ENCODE data around the gene GPR132. TPM values are rescaled to one million over a fixed set of nuclear protein-coding genes. Genes with fewer than 3 reads are reported as not detected.
"Not testable (repeated sequence)": the region's sequence is repeated elsewhere in the genome, so short reads cannot be mapped to it uniquely, and the experiment has no call there.

GPR132 gene, protein sequence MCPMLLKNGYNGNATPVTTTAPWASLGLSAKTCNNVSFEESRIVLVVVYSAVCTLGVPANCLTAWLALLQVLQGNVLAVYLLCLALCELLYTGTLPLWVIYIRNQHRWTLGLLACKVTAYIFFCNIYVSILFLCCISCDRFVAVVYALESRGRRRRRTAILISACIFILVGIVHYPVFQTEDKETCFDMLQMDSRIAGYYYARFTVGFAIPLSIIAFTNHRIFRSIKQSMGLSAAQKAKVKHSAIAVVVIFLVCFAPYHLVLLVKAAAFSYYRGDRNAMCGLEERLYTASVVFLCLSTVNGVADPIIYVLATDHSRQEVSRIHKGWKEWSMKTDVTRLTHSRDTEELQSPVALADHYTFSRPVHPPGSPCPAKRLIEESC
- total RNA-seq (2014; rRNA removed; shearing (Covaris generic)), result 0.21 and 0.40 TPM in 2 replicates
- polyA plus RNA-seq (2015; cell fraction: cytosol; rRNA removed), result 0.28 and 0.37 TPM in 2 replicates
- polyA plus RNA-seq (2015; cell fraction: nucleus; rRNA removed), result 0.14 and 0.23 TPM in 2 replicates

DNA sequence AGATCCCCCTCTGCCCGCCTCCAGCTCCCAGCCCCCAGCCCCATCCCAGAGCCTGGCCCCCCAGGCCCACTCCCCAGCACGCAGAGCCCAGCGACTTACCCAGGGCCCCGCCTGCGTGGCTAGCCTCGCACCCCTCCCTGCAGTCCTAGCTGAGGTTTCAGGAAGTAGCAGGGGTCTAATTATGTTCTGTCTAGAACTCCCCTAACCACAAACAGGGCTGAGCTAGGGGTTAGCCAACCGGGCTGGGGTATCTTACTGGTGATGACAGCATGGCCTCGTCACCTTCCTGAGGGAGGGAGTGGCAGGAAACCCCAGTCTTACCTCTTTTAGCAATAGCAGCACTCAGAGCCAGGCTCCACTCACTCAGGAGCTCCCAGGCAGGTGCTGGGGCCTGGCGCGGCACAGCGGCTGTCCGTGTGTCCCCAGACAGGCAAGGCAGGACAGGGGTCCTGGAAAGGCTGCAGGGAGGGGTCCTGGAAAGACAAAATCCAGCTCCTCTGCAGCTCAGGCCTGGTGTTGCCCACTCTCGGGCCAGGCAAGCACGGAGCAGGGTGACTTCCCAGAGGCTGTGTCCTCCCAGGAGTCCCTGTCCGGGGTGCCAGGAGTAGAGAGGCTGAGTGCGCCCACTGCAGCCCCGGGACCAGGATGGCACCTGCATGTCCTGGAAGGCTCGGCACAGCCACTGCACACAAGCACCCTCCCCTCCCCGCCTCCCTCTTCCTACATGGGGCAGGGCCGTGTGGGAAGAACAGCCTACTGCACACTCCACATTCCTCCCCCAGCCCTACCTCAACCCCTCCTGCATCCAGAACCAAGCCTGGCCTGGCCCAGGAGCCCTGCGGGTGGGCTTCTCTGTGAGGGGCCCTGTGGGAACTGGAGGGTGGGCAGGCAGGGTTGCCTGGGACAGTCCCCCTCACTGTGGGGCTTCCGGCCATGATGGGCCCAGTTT is at the start of gene GPR132:
Gene GPR132 (minus strand): TSS at position 151 of the 949 bp plus-strand sequence. CDS start 10,010 bp downstream, outside the sequence.
- DNase-seq (ENCODE audit: low read depth), result peak; percentile 80

DNA sequence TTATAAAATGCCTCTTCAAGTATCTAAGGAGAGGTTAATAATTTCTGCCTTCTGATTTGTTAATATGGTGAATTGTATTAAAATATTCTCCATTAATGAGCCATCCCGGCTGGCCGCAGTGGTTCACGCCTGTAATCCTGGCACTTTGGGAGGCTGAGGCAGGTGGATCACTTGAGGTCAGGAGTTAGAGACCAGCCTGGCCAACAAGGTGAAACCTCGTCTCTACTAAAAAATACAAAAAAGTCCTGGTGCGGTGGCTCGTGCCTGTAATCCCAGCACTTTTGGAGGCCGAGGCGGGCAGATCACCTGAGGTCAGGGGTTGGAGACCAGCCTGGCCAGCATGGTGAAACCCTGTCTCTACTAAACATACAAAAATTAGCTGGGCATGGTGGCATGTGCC is 44.0 kb upstream of the GPR132 start:
- not testable (repeated sequence) for DNase-seq (ENCODE audit: low read depth)

DNA sequence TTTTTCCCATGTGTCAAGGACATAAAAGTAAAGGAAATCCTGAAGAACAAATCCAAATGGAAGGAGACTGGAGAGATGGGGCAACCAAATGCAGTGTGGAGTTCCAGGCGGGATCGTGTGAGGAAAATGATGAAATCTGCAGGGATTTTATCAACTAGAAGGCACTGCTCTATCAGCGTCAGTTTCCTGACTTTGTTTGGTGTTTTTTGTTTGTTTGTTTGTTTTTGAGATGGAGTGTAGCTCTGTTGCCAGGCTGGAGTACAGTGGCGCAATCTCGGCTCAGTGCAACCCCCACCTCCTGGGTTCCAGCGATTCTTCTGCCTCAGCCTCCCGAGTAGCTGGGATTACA is 43.3 kb upstream of the GPR132 start:
- DNase-seq (ENCODE audit: low read depth), result no peak

DNA sequence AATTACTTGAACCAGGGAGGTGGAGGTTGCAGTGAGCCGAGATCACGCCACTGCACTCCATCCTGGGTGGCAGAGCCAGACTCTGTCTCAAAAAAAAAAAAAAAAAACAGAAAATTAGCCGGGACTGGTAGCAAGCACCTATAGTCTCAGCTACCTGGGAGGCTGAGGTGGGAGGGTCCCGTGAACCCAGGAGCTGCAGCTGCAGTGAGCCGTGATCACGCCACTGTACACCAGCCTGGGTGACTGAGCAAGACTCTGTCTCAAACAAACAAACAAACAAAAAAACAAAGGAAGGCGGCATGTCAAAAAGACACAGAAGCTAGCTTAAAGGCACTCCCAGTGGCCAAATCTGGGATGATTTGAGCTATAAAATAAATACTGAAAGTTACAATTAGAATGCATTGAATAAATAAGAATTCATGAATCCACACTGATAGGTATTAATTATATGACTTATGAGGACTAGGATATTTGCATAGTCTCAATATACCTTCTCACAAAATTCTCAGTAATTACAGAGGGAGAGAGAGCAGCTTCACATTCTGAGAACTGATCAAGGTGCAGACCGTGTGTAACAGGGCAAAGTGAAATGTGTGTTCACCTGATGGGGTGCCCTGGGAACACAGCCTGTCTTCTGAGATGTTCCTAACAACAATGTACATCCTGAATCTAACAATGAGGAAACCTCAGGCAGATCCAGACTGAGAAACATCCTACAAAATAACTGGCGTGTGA is 42.7 kb upstream of the GPR132 start:
- no peak for DNase-seq (ENCODE audit: low read depth)

DNA sequence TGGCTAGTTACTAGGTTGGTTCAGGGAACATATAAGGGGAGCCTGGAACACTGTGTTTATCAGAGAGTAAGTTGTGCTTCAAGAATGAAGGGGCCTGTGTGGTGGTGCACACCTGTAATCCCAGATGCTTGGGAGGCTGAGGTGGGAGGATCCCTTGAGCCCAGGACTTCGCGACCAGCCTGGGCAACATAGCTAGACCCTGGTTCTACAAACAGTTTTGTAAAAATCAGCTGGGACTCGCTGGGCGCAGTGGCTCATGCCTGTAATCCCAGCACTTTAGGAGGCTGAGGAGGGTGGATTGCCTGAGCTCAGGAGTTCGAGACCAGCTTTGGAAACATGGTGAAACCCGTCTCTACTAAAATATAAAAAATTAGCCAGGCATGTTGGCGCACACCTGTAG is 42.1 kb upstream of the GPR132 start:
- DNase-seq (ENCODE audit: low read depth), result no peak

DNA sequence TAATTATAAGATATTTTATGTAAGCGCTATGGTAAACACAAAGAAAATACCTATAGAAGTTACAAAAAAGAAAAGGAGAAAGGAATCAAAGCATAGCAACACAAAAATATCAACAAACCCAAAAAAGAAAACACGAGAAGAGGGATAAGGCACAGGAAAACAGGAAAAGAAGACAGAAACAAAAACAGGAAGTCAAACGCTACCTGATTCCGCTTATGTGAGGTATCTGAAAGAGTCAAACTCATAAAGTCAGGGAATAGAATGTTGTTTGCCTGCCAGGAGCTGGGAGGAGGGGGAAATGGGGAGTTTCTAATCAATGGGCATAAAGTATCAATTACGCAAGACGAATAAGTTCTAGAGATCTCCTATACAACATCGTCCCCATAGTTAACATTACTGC is 39.9 kb upstream of the GPR132 start:
- DNase-seq (ENCODE audit: low read depth), result no peak

DNA sequence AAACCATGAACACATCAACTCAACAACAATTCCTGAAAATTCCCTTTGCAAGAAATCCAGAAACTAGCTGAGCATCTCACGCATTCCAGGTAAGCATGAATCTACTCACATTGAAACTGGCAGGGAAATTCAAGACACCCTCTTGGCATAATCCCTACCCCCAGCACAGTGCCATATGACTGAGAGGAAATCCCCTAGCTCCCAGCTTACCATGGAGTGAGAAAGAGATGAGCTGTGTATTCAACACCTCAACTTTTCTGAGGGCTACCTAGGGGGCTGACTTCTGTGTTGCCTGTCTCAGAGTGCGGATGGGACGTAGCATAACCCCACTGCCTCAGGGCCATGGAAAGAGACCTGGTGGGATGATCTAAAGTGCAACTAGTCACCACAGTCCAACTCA is 37.7 kb upstream of the GPR132 start:
- no peak for DNase-seq (ENCODE audit: low read depth)

DNA sequence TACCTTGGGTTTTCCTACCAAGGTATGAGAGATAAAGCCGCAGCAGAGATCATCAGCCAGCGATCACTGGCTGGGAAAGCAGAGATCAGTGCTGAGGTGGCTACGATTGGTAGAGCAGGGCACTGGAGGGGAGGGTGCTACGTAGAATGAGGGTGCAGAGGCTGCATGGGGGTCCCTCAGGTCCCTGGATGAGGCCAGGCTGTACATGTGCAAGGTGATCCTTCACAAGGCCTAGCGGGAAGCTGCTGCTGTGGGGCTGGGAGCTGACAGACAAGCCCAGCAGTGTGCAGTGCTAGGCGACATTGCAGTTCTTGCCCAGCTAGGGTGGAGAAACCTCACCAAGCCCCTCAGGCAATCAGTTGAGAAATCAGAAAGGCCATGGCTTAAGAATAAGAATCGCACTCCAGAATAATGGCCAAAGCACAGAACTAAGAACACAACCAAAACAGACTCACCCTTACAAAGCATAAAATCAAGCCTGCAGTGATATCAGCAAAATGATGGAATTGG is 37.2 kb upstream of the GPR132 start:
- no peak for DNase-seq (ENCODE audit: low read depth)

DNA sequence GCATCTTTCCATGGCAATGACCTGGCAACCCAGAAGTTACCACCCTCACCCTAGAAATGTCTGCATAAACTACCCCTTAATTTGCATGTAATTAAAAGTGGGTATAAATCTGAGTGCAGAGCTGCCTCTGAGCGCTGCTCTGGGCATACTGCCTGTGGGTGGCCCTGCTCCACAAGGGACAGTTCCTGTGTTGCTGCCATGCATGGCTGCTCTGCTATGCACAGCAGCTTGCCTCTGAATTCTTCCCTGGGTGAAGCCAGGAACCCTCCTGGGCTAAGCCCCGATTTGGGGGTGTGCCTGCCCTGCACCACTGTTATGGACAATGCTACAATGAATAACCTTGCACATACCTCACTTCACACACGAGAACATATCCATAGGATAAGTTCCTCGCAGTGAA is 35.7 kb upstream of the GPR132 start:
- DNase-seq (ENCODE audit: low read depth), result no peak

DNA sequence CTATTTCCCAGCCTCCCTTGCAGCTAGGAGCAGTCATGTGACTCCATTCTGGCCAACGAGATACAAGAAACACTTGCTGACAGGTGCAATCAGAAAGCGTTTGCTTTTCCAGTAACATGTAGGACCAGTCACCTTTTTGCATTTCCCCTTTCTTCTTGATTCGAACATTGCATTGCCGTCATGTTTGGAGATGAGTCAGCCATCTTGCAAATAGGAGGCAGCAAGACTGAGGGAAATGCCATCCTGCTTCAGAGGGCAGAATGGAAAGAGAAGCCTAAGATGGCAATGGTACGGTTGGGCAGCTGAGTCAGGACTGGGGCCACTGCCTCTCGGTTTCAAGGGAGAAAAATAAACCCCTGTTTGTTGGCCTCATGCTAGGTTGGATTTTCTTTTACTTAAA is 34.5 kb upstream of the GPR132 start:
- DNase-seq (ENCODE audit: low read depth), result no peak

DNA sequence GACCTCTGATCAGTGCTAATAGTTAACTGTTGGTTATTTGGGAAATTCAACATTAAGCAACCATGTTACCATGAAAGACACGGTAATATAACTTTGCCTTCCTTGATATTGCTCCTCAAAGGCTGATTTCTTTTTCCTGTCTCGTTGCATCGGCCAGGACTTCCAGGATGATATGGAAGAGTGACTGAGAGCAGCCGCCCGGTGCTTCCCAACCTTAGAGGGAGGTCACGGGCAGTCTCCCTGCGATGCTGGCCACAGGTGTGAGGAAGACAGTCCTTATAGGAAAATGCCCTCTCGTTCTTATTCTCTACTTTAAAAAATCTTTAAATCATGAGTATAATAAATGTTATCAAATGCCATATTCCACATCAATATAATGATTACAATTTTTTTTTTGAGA is 33.1 kb upstream of the GPR132 start:
- DNase-seq (ENCODE audit: low read depth), result no peak

DNA sequence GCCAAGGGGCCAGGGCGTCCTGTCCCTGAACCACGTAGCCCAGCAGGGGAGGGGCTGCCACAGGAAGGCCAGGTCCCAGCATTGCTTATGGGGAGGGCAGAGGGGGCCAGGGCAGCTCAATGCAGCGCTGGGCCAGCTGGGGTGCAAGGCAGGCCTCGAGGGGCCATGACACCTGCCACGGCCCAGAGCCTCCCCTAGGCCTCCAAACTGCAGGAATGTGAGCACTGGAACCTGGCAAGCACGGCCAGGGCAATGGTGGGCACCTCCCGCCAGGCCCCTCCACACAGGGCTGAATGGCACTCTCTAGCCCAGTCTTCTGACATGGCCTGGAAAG is 32.5 kb upstream of the GPR132 start:
- DNase-seq (ENCODE audit: low read depth), result no peak

DNA sequence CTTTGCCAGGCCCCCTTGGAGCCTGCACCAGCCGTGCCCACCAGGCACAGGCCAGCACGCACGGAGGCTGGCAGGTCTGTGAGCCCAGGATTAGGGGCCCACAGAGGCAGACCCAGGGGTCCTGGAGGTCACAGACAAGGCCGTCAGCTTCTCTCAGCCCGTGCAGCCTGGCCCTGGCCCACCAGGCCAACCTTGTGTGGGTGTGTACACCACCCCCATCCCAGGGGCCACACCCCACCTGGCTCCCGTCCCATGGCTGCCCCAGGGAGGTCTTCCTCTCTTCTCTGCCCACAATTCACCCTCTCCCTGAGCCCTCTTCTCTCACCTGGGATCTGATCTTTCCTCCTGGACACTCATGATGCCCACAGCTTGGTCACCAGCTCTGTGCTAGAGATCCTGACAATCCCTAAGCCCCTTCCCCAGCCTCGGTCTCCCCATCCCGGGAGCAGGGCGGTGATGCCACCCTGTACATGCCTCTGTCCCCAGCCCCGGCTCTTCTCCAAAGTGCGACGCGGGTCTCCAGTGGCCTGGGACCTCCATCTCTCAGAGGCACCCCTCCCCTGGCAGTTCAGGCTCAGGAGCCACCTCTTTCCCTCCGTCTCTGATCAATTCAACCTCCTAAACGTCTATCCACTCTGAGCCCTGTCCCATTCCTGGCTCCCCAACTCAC is 31.1 kb upstream of the GPR132 start:
- DNase-seq (ENCODE audit: low read depth), result no peak

DNA sequence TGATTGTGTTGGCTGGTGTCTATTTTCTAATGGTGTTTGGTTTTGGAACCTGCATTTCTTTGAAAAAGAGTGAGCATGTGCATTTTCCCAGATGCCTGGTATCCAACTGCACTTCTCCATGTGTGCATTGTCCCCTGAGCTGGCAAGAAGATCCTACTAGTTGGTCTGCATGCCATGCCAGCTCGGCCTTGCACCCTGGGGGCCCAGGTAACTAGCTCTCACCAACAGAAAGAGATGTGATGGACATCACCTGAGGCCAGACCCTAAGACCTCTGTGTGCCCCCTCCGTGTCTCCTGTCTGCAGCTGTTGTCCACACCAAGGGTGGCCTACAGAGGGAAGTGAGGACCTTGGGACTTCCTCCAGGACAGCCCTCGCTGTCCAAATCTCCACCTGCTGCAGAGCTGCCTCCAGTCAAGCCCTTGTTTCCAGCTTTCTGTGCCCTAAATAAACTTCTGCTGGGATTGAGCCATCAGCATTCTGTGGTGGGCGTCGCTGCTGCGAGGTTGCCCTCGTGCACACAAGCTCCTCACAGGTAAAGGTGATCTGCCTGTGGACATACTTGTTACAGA is 30.1 kb upstream of the GPR132 start:
- DNase-seq (ENCODE audit: low read depth), result no peak

DNA sequence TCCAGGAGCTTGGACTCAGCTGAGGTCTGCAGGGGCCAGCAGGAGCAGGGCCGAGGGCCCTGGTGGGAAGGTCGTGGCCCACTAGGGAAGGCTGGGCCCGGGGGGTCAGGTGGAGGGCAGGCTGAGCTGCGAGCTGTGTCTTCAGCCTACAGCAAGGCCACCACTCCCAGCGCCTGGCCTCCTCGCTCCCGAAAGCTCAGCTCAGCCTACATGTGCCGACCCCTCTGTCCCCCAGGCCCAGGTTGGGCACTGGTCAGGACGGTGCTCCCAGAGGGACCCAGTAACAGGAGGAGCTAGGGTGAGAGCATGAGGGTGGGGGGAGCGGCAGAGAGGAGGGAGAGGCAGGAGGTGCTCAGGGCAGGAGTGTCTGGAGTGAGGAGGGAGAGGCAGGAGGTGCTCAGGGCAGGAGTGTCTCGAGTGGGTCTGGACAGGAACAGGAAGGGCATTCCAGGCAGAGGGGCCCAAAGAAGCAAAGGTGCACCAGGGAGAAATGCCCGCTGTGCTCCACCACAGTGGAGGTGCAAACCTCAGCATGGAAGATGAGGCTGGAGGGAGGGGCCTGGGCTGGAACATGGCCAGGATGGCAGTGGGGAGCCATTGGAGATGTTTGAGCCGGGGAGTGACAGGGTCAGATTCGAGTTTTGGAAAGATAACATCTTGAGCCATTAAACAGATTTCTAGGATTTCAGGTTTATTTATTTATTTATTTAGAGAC is 29.1 kb upstream of the GPR132 start:
- no peak for DNase-seq (ENCODE audit: low read depth)

DNA sequence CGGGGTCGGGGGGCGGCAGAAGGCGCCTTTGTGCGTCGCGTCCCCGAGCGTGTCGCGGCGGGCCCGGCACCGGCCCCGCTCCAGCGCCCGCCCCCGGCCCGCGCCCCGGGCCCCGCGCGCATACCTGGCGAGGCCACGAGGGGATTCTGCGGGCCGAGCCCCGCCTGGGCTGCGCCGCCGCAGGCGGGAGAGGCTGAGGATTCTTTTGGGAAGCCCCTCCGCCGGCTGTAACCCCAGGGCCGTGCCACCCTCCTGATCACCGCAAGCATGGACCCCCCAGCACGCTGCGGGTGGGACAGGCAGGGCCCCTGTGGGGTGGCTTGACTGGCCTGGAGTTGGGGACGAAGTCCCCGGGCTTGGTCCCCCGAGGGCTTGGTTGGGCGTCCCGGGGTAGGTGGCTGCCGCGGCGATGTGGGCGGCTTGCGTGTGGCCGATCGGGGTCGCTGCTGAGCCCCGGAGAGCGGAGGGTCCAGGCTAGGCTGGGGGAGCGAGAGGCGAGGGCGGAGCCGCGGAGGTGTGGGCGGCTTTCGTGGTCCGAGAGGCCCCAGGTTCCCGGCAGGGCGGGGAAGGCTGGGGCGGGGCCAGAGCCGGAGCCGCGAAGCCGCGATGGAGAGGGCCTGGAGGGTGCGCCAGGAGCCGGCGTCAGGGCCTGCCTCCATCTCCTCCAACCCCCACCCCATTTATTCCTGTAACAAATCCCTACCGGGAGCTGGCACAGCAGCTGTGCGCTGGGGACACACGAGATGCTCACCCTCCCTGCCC is 28.4 kb upstream of the GPR132 start:
- DNase-seq (ENCODE audit: low read depth), result peak; percentile 57

DNA sequence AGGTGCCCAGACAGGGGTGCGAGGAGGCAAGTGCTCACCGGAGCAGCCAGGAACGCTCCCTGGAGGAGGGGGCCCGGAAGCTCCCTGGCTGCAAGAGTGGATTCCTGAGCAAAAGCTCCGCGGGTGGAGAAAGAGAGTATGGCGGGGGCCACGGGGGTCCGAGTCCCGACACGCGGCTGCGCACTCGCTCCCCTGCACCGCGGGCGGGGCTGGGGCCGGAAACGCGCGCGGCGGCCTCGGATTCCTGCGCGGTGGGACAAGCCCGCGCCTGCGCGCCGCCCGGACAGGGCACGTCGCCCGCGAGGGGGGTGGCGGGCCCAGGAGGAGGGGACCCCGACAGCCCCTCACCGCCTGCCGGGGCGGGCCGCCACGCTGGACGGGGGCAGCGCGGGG is 27.8 kb upstream of the GPR132 start:
- DNase-seq (ENCODE audit: low read depth), result no peak

DNA sequence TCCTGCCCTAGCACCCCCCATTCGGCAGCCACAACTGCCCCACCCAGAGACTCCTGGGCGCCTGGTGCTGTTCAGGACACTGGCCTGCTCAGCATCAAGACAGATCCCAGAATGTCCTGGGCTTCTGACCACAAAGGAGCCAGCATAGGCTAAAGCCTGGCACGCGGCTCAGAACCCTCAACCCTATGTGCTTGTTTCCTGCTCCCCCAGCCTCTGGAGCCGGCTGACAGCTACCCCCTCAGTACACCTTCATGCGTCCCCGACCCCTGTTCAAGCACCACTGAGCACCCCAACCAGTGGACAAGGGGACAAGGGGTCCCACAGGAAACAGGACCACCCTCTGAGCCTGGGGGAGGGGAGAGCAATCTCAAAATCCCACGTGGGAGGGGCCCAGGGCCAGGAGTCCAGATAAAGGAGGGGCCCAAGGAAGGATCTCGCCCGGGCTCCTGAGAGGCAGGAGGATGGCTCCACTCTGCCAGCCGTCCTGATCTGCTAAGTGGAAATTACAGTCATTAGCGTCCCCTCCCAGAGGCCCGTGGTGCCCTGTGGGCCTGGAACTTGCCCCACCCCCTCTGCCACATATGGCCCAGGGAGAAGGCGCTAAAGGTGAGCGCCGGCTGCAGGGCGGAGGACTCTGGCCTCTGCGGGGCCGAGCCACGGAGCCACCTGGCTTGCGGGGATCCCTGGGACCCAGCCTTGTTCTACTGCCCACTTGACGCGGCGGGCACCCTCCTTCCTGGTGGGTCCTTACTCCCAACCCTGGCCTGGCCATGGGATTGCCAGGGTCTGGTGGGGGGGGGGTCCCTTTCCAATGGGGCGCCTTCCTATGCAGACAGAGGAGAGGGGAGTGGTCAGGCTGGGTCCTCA is 27.2 kb upstream of the GPR132 start:
- DNase-seq (ENCODE audit: low read depth), result no peak
